Lung (tissue), 12 donors: ENCODE measurements around the gene PRKCE. TPM values are rescaled to one million over a fixed set of nuclear protein-coding genes. Genes with fewer than 3 reads are reported as not detected.

ENCODE experiments used
- ATAC-seq: fragments of 200-7000 bp; cut with Tn5 transposase; one replicate; pipeline ENCODE4 v1.9.1; 2020; ENCODE audit warnings: moderate number of reproducible peaks; ENCODE audit not compliant: insufficient read depth, low FRiP score
- DNase-seq, 3 donors: peaks; one replicate each; pipeline ENCODE4 v3.0.0-alpha.2; 2013 to 2017
- H3K27ac ChIP-seq, 2 donors: one replicate each; pipeline ENCODE4 v1.5.1; 2013; ENCODE audit warnings: mild to moderate bottlenecking in 2 of 2, moderate library complexity in 2 of 2, control low read depth in 1 of 2, inconsistent platforms in 1 of 2, low read depth in 1 of 2, low read length in 1 of 2
- H3K27me3 ChIP-seq, 3 donors: one replicate each; pipeline ENCODE4 v1.5.1; 2013; ENCODE audit warnings: low read length in 2 of 3; ENCODE audit not compliant: control insufficient read depth in 3 of 3, insufficient read depth in 3 of 3
- H3K36me3 ChIP-seq, 4 donors: one replicate each; pipeline ENCODE4 v1.5.1; 2013; ENCODE audit warnings: low read length in 4 of 4, mild to moderate bottlenecking in 1 of 4, moderate library complexity in 1 of 4; ENCODE audit not compliant: control insufficient read depth in 4 of 4, insufficient read depth in 4 of 4
- H3K4me1 ChIP-seq, 5 donors: one replicate each; pipeline ENCODE4 v1.5.1; 2013; ENCODE audit warnings: low read length in 5 of 5, mild to moderate bottlenecking in 2 of 5, moderate library complexity in 1 of 5; ENCODE audit not compliant: control insufficient read depth in 5 of 5, insufficient read depth in 5 of 5
- H3K4me3 ChIP-seq: one replicate; pipeline ENCODE4 v1.5.1; 2013; ENCODE audit warnings: mild to moderate bottlenecking, control low read depth, moderate library complexity
- H3K9ac ChIP-seq, 2 donors: one replicate each; pipeline ENCODE4 v1.5.1; 2013; ENCODE audit warnings: low read length in 2 of 2, control low read depth in 1 of 2; ENCODE audit not compliant: insufficient read depth in 1 of 2
- H3K9me3 ChIP-seq, 4 donors: one replicate each; pipeline ENCODE4 v1.5.1; 2013; ENCODE audit warnings: low read length in 3 of 4, mild to moderate bottlenecking in 1 of 4, moderate library complexity in 1 of 4; ENCODE audit not compliant: control insufficient read depth in 4 of 4, insufficient read depth in 3 of 4
- WGBS, 2 donors: extraction: QIAGEN DNeasy Blood & Tissue Kit; methylation state at CpG; one replicate each; pipeline ENCODE4 v1.1.7; 2013; 5-methylcytosine and 5-hydroxymethylcytosine counted together
- polyA plus RNA-seq, 2 donors: library from polyadenylated mRNA; stranded (reverse); fragments of 200-250 nt; gene quantifications; one replicate each; pipeline ENCODE4 v1.2.1, GENCODE V29; 2013
- total RNA-seq, 2 donors: library from RNA; depleted of rRNA in 1 of 2; stranded (reverse); fragments of >200 nt in 1 of 2; gene quantifications; one replicate each; pipeline ENCODE4 v1.2.1, GENCODE V29; 2014 to 2021
- TF ChIP-seq, protein P1 (sequence below): IDR thresholded peaks from 2 replicates; pipeline ENCODE4 v1.5.1; 2012; ENCODE audit warnings: mild to moderate bottlenecking; ENCODE audit errors: control extremely low read depth, extremely low read depth
- donor health status: control.
- donor health status: control.
- donor health status: Bipolar disorder and iron deficiency.
- donor health status: healthy.
- donor health status: DM: yes; HTN: yes; CAD: no.

Gene PRKCE
- total and polyA plus RNA-seq, 4 donors: 12.5 to 82.2 (median 32.1) TPM

DNA sequence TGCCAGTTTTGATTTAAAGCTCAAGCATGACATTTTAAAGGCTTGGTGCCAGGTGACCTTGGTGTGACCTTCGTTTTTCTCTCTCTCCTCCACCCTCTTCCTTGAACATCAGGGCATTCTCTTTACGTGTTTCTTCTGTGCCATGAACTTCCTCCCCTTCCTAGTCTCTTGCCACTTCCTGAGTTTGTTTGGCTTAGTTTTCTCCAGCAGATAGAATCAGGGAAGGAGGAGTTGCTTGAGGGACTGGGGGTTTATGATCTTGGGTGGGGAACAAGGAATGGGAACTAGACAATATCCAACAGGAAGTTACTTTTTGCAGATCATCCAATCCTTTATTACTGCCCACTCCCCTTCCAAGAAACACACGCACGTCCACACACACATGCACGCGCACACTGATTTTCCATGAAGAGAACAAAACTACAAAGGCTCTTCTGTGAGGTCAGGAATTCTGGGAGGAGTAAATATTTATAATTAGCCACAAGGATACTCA, 435.1 kb downstream of the PRKCE start:
- peak in 2 of 3 donors; percentile 41 to 54 for DNase-seq
- Histone ChIP-seq H3K9ac (no peak overlapping the region), H3K27me3 (no peaks in the 10 kb centered on the region), H3K9me3 (peaks cover 0 to 1% (median 0%) of the 10 kb centered on the region in 4 donors), H3K36me3 (peaks cover 0 to 20% (median 9%) of the 10 kb centered on the region in 4 donors), H3K4me1 (peaks cover 3 to 7% (median 5%) of the 10 kb centered on the region in 5 donors), H3K27ac (no peak overlapping the region), H3K4me3 (no peak overlapping the region)
- TF ChIP-seq, protein P1, sequence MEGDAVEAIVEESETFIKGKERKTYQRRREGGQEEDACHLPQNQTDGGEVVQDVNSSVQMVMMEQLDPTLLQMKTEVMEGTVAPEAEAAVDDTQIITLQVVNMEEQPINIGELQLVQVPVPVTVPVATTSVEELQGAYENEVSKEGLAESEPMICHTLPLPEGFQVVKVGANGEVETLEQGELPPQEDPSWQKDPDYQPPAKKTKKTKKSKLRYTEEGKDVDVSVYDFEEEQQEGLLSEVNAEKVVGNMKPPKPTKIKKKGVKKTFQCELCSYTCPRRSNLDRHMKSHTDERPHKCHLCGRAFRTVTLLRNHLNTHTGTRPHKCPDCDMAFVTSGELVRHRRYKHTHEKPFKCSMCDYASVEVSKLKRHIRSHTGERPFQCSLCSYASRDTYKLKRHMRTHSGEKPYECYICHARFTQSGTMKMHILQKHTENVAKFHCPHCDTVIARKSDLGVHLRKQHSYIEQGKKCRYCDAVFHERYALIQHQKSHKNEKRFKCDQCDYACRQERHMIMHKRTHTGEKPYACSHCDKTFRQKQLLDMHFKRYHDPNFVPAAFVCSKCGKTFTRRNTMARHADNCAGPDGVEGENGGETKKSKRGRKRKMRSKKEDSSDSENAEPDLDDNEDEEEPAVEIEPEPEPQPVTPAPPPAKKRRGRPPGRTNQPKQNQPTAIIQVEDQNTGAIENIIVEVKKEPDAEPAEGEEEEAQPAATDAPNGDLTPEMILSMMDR: no peak
- 54 to 60% methylated on average over 6 of the region's 6 CpGs for WGBS, 2 donors
- no peak for ATAC-seq

DNA sequence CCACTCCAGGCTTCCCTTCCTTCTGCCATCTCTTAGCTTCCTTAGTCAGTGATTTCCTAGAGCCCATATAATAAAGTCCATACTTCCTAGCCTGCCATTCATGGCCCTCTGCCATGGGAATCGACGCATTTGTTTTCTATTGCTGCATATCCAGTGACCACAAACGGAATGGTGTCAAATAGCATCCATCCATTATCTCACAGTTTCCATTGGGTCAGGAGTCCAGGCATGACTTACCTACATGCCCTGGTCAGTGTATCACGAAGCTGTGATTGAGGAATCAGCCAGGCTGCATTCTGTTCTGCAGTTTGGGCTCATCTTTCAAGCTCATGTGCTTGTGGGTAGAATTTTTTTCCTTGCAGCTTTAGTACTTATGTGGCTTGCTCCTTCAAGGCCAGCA, 436.0 kb downstream of the PRKCE start:
- DNase-seq: no peak
- Histone ChIP-seq H3K27me3 (no peaks in the 10 kb centered on the region), H3K36me3 (peaks cover 0 to 20% (median 9%) of the 10 kb centered on the region in 4 donors), H3K9me3 (peaks cover 0 to 1% (median 0%) of the 10 kb centered on the region in 4 donors), H3K4me3 (no peak overlapping the region), H3K27ac (peak overlapping the region in 1 of 2 donors; percentile 76), H3K9ac (no peak overlapping the region), H3K4me1 (peaks cover 2 to 10% (median 4%) of the 10 kb centered on the region in 5 donors)
- WGBS, 2 donors: 77 to 84% methylated on average over 4 of the region's 4 CpGs
- TF ChIP-seq, protein P1: no peak
- no peak for ATAC-seq

DNA sequence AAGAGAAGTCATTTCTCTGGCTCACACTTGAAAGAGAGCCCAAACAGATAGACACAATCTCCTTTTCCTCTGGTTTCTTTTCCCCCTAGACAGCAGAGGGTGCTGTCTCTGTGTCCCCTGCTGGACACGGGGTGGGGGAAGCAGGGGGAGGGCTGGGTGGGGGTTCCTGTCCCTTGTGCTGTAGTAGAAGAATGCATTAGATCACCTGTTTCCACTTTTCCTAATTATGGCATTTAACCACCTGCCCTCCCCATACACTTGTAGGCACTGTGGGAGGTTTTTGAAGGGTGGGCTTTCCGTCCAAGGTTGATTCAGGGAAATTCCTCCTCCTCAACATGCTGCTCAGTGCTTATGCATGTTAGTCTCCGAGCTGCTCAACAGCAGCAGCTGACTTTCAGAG, 439.5 kb downstream of the PRKCE start:
- Histone ChIP-seq H3K4me1 (peaks cover 2 to 11% (median 4%) of the 10 kb centered on the region in 5 donors), H3K9ac (no peak overlapping the region), H3K27ac (peak overlapping the region in 1 of 2 donors; percentile 54), H3K9me3 (peaks cover 0 to 1% (median 0%) of the 10 kb centered on the region in 4 donors), H3K27me3 (no peaks in the 10 kb centered on the region), H3K36me3 (peaks cover 0 to 19% (median 11%) of the 10 kb centered on the region in 4 donors), H3K4me3 (no peak overlapping the region)
- 20 to 43% methylated on average over 3 of the region's 3 CpGs for WGBS, 2 donors
- TF ChIP-seq, protein P1: no peak
- ATAC-seq: no peak
- peak in 1 of 3 donors; percentile 60 for DNase-seq
